Fibroblast of the conjunctiva (primary cell): ENCODE measurements around the gene CORO2B.

Experiments
- DNase-seq: peaks from one replicate; pipeline ENCODE4 v3.0.0-alpha.2; 2010; ENCODE audit warnings: low read depth

The CORO2B gene

DNA sequence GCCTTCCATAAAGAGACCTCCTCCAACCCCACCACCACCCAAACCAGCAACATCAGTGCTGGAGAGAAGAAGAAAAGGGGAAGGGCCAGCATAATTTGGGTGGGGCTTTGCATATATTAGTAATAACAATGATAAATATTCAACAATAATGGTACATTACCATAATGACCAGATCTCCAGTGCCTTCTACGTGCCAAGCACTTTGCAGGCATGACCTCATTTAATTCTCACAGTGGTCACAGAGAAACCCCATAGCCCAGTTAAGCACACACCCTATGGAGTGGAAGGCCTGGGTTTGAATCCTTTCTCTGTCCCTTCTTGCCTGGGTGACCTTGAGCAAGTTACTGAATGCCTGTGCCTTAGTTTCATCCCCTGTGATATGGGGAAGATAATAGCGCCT lies 49.2 kb downstream of the CORO2B start:
- no peak for DNase-seq

DNA sequence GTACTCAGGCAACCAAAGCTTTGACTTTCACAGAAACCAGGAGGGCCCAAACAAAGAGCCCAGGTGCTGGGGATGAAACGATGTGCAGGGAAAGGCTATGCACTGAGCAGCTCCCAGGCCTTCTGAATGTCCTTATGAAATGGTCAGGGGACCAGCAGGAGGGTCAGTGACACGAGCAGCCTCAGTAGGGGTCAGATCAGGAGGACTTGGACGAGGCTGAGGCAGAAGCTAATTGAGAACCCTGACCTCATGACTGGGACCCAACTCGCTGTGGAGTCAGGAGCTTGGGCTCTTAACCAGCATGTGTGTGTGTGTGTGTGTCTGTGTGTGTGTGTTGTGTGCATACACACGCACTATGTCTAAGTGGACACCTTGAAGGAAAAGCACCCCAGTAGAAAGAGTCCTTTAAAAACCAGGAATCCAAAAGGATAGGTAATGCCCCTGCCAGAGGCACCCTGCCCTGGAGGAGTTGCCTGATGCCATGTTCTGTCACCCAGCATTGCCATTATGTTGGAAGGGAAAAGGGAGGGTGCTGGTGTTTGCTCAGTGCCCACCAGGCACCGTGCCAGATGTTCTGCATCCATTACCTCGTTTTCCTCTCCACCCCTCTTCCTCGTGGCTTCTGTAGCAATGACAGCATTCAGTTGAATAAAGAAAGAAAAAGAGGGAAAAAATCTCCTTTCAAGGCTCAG lies 50.9 kb downstream of the CORO2B start:
- DNase-seq, result no peak

- DNase-seq, result no peak
These were observed 51.4 kb downstream of the CORO2B start for GRCh38 chr15:68630211-68630555.

DNA sequence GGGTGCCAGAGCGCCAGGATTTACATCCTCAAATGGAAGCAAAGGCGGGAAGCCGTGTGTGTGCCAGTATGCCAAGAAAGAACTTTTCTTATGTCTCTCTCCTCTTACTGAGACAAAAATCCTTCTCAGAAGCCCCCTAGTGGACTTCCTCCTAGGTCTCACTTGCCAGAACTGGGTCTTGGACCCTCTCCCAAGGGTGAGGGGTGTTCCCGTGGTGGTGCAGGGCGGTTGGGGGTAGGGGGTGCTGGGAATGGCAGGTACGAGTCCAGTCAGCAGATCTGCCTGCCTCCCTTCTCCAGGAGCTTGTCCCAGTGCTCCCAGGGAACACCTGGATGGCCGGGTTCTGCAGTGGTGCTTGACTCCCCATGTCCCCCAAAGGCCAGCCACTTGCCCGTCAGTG lies 52.0 kb downstream of the CORO2B start:
- DNase-seq, result no peak

DNA sequence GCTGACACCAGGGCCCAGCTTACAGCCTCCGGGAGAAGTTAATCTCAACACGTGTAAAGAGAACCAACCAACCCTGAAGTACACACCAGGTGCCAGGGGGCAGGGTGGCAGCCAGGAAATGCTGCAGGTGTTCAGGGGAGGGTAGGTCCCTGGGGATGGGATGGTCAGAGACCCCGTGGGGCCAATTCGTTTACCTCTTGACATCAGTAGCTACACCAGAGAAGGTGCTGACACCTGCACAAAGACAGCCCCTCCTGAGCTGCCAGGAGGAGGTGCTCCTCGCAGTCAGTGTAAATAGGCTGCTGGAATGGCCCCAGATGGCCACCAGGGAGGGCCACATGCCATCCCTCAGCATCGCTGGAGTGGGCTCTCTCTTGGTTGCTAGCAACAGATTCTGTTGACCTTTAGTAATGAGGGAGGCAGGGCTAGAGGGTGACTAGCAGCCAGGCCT lies 52.8 kb downstream of the CORO2B start:
- DNase-seq, result no peak

DNA sequence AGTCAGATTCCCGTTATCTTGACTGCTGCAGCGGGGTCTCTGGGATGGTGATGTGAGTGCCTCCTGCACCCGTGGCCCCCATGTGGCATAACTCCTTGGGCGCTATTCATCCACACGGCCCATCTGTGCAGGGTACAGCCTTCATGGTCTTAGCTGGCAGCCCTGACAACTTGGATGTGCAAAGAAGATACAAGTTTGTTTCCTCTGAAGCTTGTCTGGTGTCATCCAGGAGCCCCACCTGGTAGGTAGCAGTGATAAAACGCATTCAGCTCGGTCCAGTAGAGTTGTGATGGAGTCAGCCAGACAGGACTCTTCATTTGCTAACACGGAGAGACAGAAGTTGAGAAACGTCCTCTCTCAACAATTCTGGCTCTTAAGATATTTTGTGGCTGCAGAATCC lies 53.3 kb downstream of the CORO2B start:
- DNase-seq, result no peak

- no peak for DNase-seq
These were observed 54.7 kb downstream of the CORO2B start for GRCh38 chr15:68633231-68634121.

DNA sequence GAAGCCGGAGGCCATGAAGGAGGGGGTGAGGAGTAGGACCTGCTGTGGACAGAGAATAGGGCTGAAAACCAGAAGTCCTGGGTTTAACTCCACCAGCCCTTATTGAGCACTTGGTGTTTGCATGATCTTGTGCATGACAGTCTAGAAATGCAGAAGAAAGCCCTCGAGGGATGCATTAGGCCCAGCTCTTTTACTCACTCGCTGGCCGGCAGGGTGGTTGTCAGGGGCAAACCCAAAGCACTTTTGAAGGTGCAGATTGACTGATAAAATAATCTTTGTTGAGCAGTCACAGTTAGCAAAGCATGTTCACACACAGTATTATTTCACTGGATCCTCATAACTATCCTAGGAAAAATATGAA lies 55.3 kb downstream of the CORO2B start:
- no peak for DNase-seq

- DNase-seq, result no peak
These were observed 55.7 kb downstream of the CORO2B start for GRCh38 chr15:68634531-68634930.

DNA sequence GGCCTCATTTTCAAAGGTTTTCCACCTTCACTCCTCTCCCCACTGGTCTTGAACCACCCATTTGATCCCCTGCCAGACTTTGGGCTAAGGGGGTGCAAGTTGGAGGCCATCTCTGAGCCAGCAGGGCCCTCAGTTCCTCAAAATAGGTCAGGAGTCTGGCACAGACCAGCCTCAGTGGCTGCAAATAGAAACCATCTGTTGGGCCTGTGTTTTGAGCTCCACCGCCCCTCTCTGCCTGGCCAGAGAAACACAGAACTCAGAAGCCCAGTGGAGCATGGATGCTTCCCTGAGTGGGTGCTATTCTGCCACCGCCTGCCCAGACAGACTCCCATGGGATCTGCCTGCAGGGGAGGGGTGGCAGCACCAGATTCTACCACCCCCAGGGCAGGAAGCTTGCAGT lies 56.3 kb downstream of the CORO2B start:
- peak; percentile 44 for DNase-seq

GRCh38 chr15:68636256-68636655 lies 57.5 kb downstream of the CORO2B start:
- no peak for DNase-seq

GRCh38 chr15:68637767-68638404 lies 59.1 kb downstream of the CORO2B start:
- peak; percentile 82 for DNase-seq

DNA sequence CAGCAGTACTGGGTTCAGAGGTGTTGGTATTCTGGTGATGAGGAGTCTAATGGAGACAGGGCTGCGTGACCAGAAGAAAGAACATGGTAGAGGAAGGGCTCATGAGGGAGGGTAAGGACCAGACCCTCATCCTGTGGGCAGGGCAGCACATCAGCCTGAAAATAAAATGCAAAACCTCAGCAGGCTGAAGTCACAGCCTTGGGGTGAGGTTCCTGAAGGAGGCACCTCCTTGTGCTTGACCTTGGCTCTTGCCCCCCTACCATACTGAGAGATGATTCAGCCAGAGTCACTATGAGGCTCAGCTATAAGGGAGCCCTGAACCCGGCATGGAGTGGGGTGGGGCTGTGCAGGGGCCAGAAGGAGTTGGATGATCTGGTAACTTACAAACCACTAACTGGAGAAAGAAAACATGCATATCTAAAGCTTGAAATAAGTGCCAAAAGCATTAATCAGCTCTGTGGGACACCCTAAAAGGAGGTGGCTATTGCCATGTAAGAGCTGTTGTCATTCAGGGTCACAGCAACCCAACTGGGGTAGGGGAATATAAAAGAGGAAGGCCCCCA lies 60.2 kb downstream of the CORO2B start:
- no peak for DNase-seq

GRCh38 chr15:68639926-68640600 lies 61.3 kb downstream of the CORO2B start:
- no peak for DNase-seq

- DNase-seq, result no peak
These were observed 62.1 kb downstream of the CORO2B start for GRCh38 chr15:68640791-68641331.

DNA sequence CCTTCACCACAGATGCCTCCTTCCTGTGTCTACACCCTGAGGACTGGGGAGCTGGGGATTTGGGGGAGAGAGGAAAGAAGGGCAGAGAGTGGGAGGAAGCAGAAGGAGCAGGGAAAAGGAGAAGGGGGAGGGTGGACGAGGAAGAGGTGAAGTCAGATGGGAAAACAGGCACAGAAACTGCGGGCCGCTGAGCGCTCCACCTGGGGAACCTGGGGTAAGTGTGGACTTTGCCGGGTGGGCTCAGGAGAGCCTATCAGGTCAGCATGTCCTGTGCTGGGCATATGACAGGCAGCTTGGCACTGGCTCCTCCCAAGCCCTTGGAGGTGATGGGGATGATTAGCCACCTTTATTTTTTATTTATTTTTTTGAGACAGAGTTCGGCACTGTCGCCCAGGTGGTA lies 62.6 kb downstream of the CORO2B start:
- no peak for DNase-seq

DNA sequence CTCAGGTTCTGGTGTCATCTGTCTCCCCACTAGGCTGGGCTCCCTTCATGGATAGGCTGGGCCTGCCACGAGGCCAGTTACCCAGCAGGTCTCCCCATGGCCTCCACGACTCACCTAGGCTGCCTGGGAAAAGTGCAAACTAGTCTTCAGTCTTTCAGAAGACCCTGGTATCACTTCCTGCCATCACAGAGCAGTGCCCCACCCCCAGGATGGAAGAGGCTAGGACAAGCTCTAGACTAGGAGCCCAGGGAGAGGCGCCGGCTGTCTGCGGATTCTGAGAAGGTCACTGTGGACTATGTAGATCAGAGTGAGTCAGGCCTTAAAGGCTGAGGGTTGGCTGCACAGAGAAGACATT lies 63.7 kb downstream of the CORO2B start:
- DNase-seq, result no peak

DNA sequence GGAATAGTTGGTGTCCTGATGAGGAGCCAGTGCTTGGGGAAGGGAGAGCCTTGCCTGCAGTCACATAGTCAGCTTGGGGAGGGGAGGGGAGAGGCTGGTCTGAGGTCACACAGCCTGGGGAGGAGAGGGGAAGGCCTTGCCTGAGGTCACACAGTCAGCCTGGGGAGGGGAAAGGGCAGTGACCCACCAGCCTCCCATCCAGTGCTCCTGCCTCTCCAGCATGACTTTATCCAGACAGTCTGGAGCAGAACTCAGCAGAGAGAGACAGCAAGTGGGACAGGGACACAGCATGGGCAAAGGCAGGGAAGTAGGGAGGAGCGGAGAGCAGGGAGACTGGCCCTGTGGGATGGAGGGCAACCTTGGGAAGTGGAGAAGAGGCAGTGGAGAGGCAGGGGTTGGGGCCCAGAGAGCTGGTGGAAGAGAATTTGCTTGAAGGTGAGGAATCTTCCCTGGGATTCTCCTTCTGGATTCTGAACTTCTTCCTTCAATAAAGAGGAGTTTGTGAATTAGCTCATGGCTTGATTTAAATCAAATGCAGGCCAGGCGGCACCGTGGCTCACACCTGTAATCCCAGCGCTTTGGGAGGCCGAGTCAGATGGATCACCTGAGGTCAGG lies 64.5 kb downstream of the CORO2B start:
- DNase-seq, result no peak

DNA sequence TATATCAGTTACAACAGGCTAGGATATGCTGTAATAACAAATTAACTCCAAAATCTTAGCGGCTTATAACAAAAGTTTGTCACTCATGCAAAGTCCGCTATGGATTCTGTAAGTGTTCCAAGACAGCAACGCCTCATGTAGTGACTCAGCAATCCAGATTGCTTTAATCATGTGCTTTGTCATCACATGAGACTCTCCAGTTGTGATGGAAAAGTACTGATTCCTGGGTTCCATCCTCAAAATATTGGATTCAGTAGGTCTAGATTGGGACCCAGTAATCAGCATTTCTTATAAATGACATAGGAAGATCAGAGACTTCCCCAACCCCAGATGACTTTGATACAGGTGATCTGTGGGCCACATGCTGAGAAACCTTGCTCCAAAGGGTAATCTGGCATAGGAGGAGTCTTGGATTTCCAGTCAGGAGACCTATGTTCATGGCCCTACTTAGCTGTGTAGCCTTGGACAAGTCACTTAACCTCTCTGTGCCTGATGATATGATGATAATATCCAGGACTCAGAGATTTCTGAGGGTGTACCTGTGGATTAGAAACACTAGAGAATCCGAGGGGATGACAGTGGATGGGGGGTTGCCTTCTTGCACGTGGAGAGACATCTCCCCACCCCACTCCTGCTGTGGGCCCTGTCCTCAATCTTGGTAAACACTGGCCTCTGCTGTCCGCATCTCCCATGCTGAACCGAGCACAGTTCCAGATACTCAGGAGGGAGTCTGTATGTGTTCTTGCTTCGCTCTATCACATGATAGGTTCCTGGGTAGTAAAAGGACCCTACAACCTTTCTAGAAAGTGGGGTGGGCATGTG lies 65.5 kb downstream of the CORO2B start:
- peak; percentile 78 for DNase-seq

DNA sequence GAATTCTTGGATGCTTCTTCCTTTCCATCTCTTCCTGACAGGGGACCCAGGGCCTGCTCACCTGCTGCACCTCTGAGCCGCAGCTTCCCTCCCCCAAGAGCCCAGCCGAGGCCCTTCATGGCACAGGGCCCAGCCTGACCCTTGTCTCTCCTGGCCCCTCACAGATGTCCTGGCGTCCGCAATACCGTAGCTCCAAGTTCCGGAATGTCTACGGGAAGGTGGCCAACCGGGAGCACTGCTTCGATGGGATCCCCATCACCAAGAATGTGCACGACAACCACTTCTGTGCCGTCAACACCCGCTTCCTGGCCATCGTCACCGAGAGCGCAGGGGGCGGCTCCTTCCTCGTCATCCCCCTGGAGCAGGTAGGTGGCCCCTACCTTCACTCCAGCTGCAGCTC lies 66.2 kb downstream of the CORO2B start:
- no peak for DNase-seq

DNA sequence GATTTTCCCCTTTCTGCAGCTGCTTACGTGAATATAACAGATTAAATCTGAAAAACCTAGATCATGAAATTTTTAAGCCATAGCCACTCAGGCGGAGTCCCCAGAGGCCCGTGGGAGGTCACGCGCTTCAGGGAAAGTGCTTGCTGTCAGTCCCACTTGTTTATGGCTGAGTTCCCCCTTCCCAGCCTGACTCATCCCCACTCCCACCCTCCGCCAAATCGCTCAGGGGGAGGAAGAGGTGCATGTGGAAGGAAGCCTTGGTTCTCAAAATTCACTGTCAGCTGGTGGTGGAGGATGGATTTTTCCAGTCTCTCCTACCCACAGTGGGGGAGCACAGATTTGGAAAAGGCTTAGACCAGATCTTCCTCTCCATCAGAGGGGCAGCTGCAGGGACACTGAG lies 67.4 kb downstream of the CORO2B start:
- DNase-seq, result no peak
